Measurements from ENCODE around the gene SCGB1A1. TPM values are rescaled to one million over a fixed set of nuclear protein-coding genes. Genes with fewer than 3 reads are reported as not detected.
A peak's percentile ranks its signal among the peaks of the same experiment; 100 is the strongest.

Gene SCGB1A1
- total RNA-seq, 1 donor from 2014 or later, result not detected

DNA sequence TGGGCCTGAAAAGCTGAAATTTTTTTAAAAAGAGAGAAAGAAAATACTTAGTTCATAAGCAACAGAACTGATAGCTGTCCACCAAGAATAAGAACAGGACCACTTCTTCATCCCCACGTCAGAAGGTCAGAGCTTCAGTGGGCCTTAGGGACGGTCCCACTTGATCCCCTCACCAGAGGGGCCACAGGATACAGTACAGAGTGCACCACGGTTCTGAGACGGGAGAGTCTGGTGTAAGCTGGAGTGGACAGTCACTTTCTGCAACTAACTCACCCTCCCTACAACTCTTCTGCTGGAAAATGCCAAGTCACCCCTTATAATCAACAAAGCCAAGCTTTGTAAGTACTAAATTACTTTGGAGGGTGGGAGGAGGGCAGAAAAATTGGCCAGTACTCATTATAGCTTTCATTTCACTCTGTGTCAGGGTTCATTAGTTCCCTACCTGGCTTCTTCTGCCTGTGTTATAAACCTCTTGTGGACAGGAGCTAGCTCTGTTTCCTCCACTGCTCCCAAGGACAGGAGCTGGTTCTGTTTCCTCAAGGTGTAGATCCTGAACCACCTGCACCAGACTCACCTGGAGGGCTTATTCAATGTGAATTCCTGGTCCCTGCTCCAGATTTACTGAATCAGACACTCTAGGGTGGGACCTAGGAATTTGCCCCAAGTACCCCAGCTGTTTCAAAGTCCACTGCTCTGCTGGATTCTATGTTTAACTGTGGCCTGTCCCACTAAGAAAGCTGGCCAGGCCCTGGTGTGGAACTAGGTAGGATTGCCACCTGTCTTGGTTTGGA is 39.6 kb downstream of the SCGB1A1 start:
- intact Hi-C loops (cut with DNase I), result no loop called here
- DNase-seq (ENCODE audit: extremely low spot score in 2 of 2), result no peak
- Histone ChIP-seq H3K9me3 (no peaks in the 10 kb centered on the region), H3K4me1 (peaks cover 17% of the 10 kb centered on the region), H3K4me3 (no peak overlapping the region), H3K27me3 (no peaks in the 10 kb centered on the region), H3K27ac (no peak overlapping the region), H3K36me3 (no peaks in the 10 kb centered on the region)
- TF ChIP-seq POLR2AphosphoS5 (IDR thresholded peaks at IDR 0.05; ENCODE audit: insufficient read depth in 1 of 2, low read depth in 1 of 2) (no peak), POLR2A (IDR thresholded peaks at IDR 0.05) (no peak)
- TF ChIP-seq, protein P1, sequence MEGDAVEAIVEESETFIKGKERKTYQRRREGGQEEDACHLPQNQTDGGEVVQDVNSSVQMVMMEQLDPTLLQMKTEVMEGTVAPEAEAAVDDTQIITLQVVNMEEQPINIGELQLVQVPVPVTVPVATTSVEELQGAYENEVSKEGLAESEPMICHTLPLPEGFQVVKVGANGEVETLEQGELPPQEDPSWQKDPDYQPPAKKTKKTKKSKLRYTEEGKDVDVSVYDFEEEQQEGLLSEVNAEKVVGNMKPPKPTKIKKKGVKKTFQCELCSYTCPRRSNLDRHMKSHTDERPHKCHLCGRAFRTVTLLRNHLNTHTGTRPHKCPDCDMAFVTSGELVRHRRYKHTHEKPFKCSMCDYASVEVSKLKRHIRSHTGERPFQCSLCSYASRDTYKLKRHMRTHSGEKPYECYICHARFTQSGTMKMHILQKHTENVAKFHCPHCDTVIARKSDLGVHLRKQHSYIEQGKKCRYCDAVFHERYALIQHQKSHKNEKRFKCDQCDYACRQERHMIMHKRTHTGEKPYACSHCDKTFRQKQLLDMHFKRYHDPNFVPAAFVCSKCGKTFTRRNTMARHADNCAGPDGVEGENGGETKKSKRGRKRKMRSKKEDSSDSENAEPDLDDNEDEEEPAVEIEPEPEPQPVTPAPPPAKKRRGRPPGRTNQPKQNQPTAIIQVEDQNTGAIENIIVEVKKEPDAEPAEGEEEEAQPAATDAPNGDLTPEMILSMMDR (IDR thresholded peaks at IDR 0.05), result no peak

- no peak for DNase-seq (ENCODE audit: extremely low spot score in 2 of 2)
- no peaks in the 10 kb centered on the region for H3K27me3 ChIP-seq
- intact Hi-C loops (cut with DNase I), result no loop called here
- no peak overlapping the region for H3K27ac ChIP-seq
- TF ChIP-seq POLR2A (IDR thresholded peaks at IDR 0.05) (no peak), POLR2AphosphoS5 (IDR thresholded peaks at IDR 0.05; ENCODE audit: insufficient read depth in 1 of 2, low read depth in 1 of 2) (no peak)
- TF ChIP-seq, protein P1 (IDR thresholded peaks at IDR 0.05), result no peak
- H3K4me3 ChIP-seq, result no peak overlapping the region
- no peaks in the 10 kb centered on the region for H3K36me3 ChIP-seq
- peaks cover 17% of the 10 kb centered on the region for H3K4me1 ChIP-seq
- no peaks in the 10 kb centered on the region for H3K9me3 ChIP-seq
Observed at GRCh38 chr11:62459080-62459479, 40.2 kb downstream of the SCGB1A1 start.

- DNase-seq (ENCODE audit: extremely low spot score in 2 of 2), result no peak
- Histone ChIP-seq H3K4me1 (peaks cover 17% of the 10 kb centered on the region), H3K27me3 (no peaks in the 10 kb centered on the region), H3K9me3 (no peaks in the 10 kb centered on the region), H3K27ac (peak overlapping the region; percentile 39), H3K4me3 (no peak overlapping the region), H3K36me3 (no peaks in the 10 kb centered on the region)
- peak in 1 of 2 donors; percentile 18 for TF ChIP-seq POLR2AphosphoS5 (IDR thresholded peaks at IDR 0.05; ENCODE audit: insufficient read depth in 1 of 2, low read depth in 1 of 2)
- TF ChIP-seq POLR2A (IDR thresholded peaks at IDR 0.05), result no peak
- TF ChIP-seq, protein P1 (IDR thresholded peaks at IDR 0.05), result no peak
- intact Hi-C loops (cut with DNase I), result no loop called here
Observed at GRCh38 chr11:62461740-62462507, 43.1 kb downstream of the SCGB1A1 start.

- TF ChIP-seq POLR2A (IDR thresholded peaks at IDR 0.05), result no peak
- TF ChIP-seq, protein P1 (IDR thresholded peaks at IDR 0.05), result no peak
- no peak for TF ChIP-seq POLR2AphosphoS5 (IDR thresholded peaks at IDR 0.05; ENCODE audit: insufficient read depth in 1 of 2, low read depth in 1 of 2)
- Histone ChIP-seq H3K4me3 (no peak overlapping the region), H3K4me1 (peaks cover 17% of the 10 kb centered on the region), H3K27me3 (no peaks in the 10 kb centered on the region), H3K9me3 (no peaks in the 10 kb centered on the region), H3K36me3 (no peaks in the 10 kb centered on the region), H3K27ac (peak overlapping the region; percentile 39)
- DNase-seq (ENCODE audit: extremely low spot score in 2 of 2), result no peak
- intact Hi-C loops (cut with DNase I), result no loop called here
Observed at GRCh38 chr11:62462508-62462892, 43.7 kb downstream of the SCGB1A1 start.

Measured in vagina (tissue), 2 donors.